Measurements from ENCODE around the gene SELENBP1. TPM values are rescaled to one million over a fixed set of nuclear protein-coding genes. Genes with fewer than 3 reads are reported as not detected.

Gene SELENBP1
- polyA plus RNA-seq, 1 of the 3 experiments (the other 2 are of a cell fraction): 0.16 TPM

- no peaks in the 10 kb centered on the region for H3K9me3 ChIP-seq
- TF ChIP-seq ELF1 (IDR thresholded peaks at IDR 0.05) (no peak), PBX3 (IDR thresholded peaks at IDR 0.05) (no peak)
- H3K27ac ChIP-seq (ENCODE audit: low read depth in 2 of 2, low read length in 1 of 2): no peak overlapping the region
- no peaks in the 10 kb centered on the region; a peak in 2 of 4 replicates for H3K4me1 ChIP-seq (ENCODE audit: control insufficient read depth in 1 of 2, insufficient read depth in 2 of 2, low read depth in 1 of 2, low read length in 1 of 2)
- H3K4me2 ChIP-seq: no peak overlapping the region
- H3K9me2 ChIP-seq: no peaks in the 10 kb centered on the region
- no peak overlapping the region for H3K9ac ChIP-seq
- no peak overlapping the region for H3K4me3 ChIP-seq (ENCODE audit: low read depth in 2 of 2, low read length in 1 of 2)
- H3K79me2 ChIP-seq (ENCODE audit: insufficient read depth): no peaks in the 10 kb centered on the region
- H3K27me3 ChIP-seq (ENCODE audit: insufficient read depth): no peaks in the 10 kb centered on the region
- WGBS (ENCODE audit: low lambda C conversion rate): 93% methylated on average over 3 of the region's 3 CpGs
- no peaks in the 10 kb centered on the region for H4K20me1 ChIP-seq (ENCODE audit: insufficient read depth)
- POLR2A ChIA-PET: interaction anchor here (1.1 kb wide), 1 partner anchor 9 kb away, joined by 4 read pairs; the partner anchor contains the start of gene PI4KB
- H2AFZ ChIP-seq (ENCODE audit: low read depth): no peak overlapping the region
- CTCF ChIA-PET: interaction anchor here (11.2 kb wide), 1 partner anchor 30 kb away, joined by 309 read pairs; no protein-coding TSS in a partner anchor
- no peak for DNase-seq
- peaks cover 15% of the 10 kb centered on the region for H3F3A ChIP-seq (replicated peaks; ENCODE audit: insufficient read depth)
- no peaks in the 10 kb centered on the region for H3K36me3 ChIP-seq (replicated peaks in 1 of 2; ENCODE audit: control insufficient read depth in 1 of 2, insufficient read depth in 2 of 2, low read length in 1 of 2)
Measured at GRCh38 chr1:151336556-151336955, 35.9 kb downstream of the SELENBP1 start.

- no peak for TF ChIP-seq IRF3 (IDR thresholded peaks at IDR 0.05; ENCODE audit: low read depth, low read length)
- no peak for TF ChIP-seq CHD2 (IDR thresholded peaks at IDR 0.05; ENCODE audit: low read length, partially characterized antibody)
- no peak for TF ChIP-seq SMC3 (IDR thresholded peaks at IDR 0.05; ENCODE audit: low read depth, low read length)
- CTCF ChIA-PET: no interaction called here
- H4K20me1 ChIP-seq (ENCODE audit: insufficient read depth): no peaks in the 10 kb centered on the region
Measured at GRCh38 chr1:151334822-151335221, 37.7 kb downstream of the SELENBP1 start.

GRCh38 chr1:151327903-151328674 is 44.4 kb downstream of the SELENBP1 start:
- no peaks in the 10 kb centered on the region for H4K20me1 ChIP-seq (ENCODE audit: insufficient read depth)
- H3K9ac ChIP-seq: peak overlapping the region; percentile 99
- H3K27me3 ChIP-seq (ENCODE audit: insufficient read depth): no peaks in the 10 kb centered on the region
- H3K4me1 ChIP-seq (ENCODE audit: control insufficient read depth in 1 of 2, insufficient read depth in 2 of 2, low read depth in 1 of 2, low read length in 1 of 2): peaks cover 5 to 12% of the 10 kb centered on the region in 2 experiments; a peak in 3 of 4 replicates
- H3K9me2 ChIP-seq: no peaks in the 10 kb centered on the region
- 45% methylated on average over 34 of the region's 34 CpGs for WGBS (ENCODE audit: low lambda C conversion rate)
- DNase-seq: no peak
- H3K4me3 ChIP-seq (ENCODE audit: low read depth in 2 of 2, low read length in 1 of 2): peak overlapping the region; percentile 65 to 68
- peaks cover 40% of the 10 kb centered on the region for H3K79me2 ChIP-seq (ENCODE audit: insufficient read depth)
- peak overlapping the region; percentile 93 for H2AFZ ChIP-seq (ENCODE audit: low read depth)
- H3F3A ChIP-seq (replicated peaks; ENCODE audit: insufficient read depth): no peaks in the 10 kb centered on the region
- peak overlapping the region; percentile 85 for H3K4me2 ChIP-seq
- H3K9me3 ChIP-seq: no peaks in the 10 kb centered on the region
- POLR2A ChIA-PET: interaction anchor here (1.0 to 1.6 kb wide), 5 partner anchors 8 to 47 kb away, joined by 4 to 6 read pairs (median 4); no protein-coding TSS in a partner anchor
- H3K27ac ChIP-seq (ENCODE audit: low read depth in 2 of 2, low read length in 1 of 2): peak overlapping the region; percentile 92; a peak in 3 of 4 replicates
- H3K36me3 ChIP-seq (replicated peaks in 1 of 2; ENCODE audit: control insufficient read depth in 1 of 2, insufficient read depth in 2 of 2, low read length in 1 of 2): peaks cover 8 to 22% of the 10 kb centered on the region in 2 experiments
- CTCF ChIA-PET: interaction anchor here (0.6 to 16.4 kb wide), 5 partner anchors 10 to 222 kb away, joined by 3 to 142 read pairs (median 6); no protein-coding TSS in a partner anchor
- no peak for TF ChIP-seq USF1 (IDR thresholded peaks at IDR 0.05; ENCODE audit: borderline replicate concordance, low read depth)
- TF ChIP-seq RAD21 (IDR thresholded peaks at IDR 0.05; ENCODE audit: low read length): no peak
- no peak for TF ChIP-seq EP300 (IDR thresholded peaks at IDR 0.05; ENCODE audit: borderline replicate concordance in 1 of 2, low read depth in 1 of 2, low read length in 1 of 2)
- TF ChIP-seq NFIC (IDR thresholded peaks at IDR 0.05; ENCODE audit: borderline replicate concordance): no peak
- no peak for TF ChIP-seq EZH2phosphoT487 (IDR thresholded peaks at IDR 0.05; ENCODE audit: borderline replicate concordance, low read depth)
- TF ChIP-seq ELF1 (IDR thresholded peaks at IDR 0.05): no peak
- TF ChIP-seq RFX5 (IDR thresholded peaks at IDR 0.05; ENCODE audit: low read length): no peak
- TF ChIP-seq CHD2 (IDR thresholded peaks at IDR 0.05; ENCODE audit: low read length, partially characterized antibody): no peak
- no peak for TF ChIP-seq JUND (IDR thresholded peaks at IDR 0.05)
- no peak for TF ChIP-seq PBX3 (IDR thresholded peaks at IDR 0.05)
- TF ChIP-seq TCF12 (IDR thresholded peaks at IDR 0.05): no peak
- no peak for TF ChIP-seq MAX (IDR thresholded peaks at IDR 0.05; ENCODE audit: low read depth)
- no peak for TF ChIP-seq YY1 (IDR thresholded peaks at IDR 0.05; ENCODE audit: low read depth)
- TF ChIP-seq GABPA (IDR thresholded peaks at IDR 0.05; ENCODE audit: low read depth): no peak

More at GRCh38 chr1:151334822-151335221, 37.7 kb downstream of the SELENBP1 start:
- 86% methylated on average over 5 of the region's 5 CpGs for WGBS (ENCODE audit: low lambda C conversion rate)
- no peaks in the 10 kb centered on the region for H3K36me3 ChIP-seq (replicated peaks in 1 of 2; ENCODE audit: control insufficient read depth in 1 of 2, insufficient read depth in 2 of 2, low read length in 1 of 2)
- no peak overlapping the region for H3K4me2 ChIP-seq
- H3K27ac ChIP-seq (ENCODE audit: low read depth in 2 of 2, low read length in 1 of 2): no peak overlapping the region
- no peaks in the 10 kb centered on the region for H3K27me3 ChIP-seq (ENCODE audit: insufficient read depth)
- peaks cover 8% of the 10 kb centered on the region for H3F3A ChIP-seq (replicated peaks; ENCODE audit: insufficient read depth)
- no peak overlapping the region for H3K4me3 ChIP-seq (ENCODE audit: low read depth in 2 of 2, low read length in 1 of 2)
- no peak overlapping the region for H3K9ac ChIP-seq
- no peaks in the 10 kb centered on the region for H3K79me2 ChIP-seq (ENCODE audit: insufficient read depth)
- no peaks in the 10 kb centered on the region for H3K9me2 ChIP-seq
- no peak overlapping the region for H2AFZ ChIP-seq (ENCODE audit: low read depth)
- DNase-seq: no peak
- no peaks in the 10 kb centered on the region for H3K9me3 ChIP-seq
- POLR2A ChIA-PET: no interaction called here
- H3K4me1 ChIP-seq (ENCODE audit: control insufficient read depth in 1 of 2, insufficient read depth in 2 of 2, low read depth in 1 of 2, low read length in 1 of 2): no peaks in the 10 kb centered on the region; a peak in 1 of 4 replicates
